Measurements from ENCODE around the gene NIPAL4. TPM values are rescaled to one million over a fixed set of nuclear protein-coding genes. Genes with fewer than 3 reads are reported as not detected.

NIPAL4 gene
- total RNA-seq, 4 donors from 2014 or later, result 0.63 to 1.2 (median 0.84) TPM; not detected in 1

DNA sequence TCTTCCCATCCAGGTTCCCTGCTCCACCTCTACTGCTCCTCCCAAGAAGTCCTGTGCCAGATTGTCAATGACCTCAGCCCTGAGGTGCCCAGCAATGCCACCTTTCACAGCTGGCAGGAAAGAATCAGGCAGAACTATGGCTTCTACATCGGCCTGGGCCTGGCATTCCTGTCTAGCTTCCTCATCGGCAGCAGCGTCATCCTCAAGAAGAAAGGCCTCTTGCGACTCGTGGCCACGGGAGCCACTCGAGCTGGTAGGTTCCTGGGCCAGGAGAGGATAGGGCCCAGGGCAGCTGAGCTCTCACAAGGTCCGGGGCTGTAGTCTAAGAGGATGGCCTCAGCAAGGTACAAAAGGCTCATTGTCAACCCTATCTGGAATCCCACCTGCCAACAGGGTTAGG lies 3.1 kb downstream of the NIPAL4 start:
- ATAC-seq (ENCODE audit: low FRiP score) (no peak), DNase-seq (ENCODE audit: low spot score) (no peak)
- TF ChIP-seq, protein P1, sequence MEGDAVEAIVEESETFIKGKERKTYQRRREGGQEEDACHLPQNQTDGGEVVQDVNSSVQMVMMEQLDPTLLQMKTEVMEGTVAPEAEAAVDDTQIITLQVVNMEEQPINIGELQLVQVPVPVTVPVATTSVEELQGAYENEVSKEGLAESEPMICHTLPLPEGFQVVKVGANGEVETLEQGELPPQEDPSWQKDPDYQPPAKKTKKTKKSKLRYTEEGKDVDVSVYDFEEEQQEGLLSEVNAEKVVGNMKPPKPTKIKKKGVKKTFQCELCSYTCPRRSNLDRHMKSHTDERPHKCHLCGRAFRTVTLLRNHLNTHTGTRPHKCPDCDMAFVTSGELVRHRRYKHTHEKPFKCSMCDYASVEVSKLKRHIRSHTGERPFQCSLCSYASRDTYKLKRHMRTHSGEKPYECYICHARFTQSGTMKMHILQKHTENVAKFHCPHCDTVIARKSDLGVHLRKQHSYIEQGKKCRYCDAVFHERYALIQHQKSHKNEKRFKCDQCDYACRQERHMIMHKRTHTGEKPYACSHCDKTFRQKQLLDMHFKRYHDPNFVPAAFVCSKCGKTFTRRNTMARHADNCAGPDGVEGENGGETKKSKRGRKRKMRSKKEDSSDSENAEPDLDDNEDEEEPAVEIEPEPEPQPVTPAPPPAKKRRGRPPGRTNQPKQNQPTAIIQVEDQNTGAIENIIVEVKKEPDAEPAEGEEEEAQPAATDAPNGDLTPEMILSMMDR (IDR thresholded peaks at IDR 0.05), result no peak

DNA sequence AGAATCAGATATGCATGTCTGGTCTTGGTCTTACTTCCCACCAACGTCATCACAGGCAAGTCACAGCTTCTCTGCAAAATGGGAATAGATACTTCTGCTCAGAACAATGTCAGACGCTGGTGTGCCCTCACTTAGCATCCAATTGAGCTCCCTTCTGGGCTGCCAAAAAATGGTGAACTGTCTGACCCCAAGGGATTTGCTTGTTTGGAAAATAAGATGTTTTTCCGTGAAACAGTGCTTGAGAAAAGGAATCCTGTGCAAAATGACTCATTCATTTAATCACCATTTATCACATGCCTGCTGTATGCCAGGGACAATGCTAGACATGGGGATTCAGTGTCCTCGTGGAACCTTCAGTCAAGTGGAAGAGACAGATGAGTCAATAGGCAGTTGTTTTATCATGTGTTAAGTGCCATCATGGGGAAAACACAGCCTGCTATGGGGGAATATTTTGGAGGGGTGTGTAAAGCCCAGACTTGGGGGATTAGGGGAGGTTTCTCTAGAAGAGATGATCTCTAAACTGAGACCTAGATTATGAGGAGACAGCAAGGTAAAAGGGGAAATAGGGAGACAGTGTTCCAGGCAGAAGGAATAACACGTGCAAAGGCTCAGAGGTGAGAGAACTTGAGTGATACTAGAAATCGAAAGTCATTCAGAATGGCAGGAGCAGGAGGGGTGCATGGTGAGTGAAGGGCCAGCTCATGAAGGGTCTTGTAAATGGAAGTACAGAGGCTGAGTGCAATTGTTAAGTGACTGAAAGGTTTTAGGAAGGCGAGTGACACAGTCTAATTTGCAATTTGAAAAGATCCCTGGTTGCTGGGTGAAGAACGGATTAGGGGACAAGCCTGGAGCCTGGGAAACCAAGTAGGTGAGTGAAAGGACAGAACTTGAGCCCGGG lies 3.9 kb downstream of the NIPAL4 start:
- ATAC-seq (ENCODE audit: low FRiP score), result no peak
- no peak for DNase-seq (ENCODE audit: low spot score)
- TF ChIP-seq, protein P1 (IDR thresholded peaks at IDR 0.05), result no peak

DNA sequence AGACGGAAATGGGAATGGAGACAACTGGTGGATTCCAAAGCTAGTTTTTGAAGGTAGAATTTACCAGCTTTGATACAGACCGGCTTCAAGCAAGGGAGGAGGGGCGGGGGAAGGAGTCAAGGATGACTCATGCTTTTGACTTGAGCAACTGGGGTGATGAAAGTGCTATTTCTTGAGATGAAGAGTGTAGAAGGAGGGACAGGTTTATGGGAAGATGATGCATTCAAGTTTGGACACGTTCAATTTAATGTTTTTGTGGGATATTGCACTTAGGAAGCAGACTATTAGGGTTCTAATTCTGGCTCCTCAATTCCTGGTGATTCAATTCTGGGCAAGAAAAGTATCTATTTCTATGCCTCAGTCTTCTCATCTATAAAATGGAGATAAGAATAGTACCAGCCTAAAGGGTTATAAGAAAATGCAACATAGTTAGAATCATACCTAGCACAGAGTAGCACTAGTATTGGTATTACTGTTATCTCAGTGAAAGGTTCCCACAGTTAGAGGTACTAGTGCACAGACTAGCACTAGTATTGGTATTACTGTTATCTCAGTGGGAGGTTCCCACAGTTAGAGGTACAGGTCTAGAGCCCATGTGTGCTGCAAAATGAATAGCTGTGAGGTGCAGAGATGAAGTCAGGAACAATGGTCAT lies 4.6 kb downstream of the NIPAL4 start:
- ATAC-seq (ENCODE audit: low FRiP score) (peak; percentile 86), DNase-seq (ENCODE audit: low spot score) (peak; percentile 47)
- TF ChIP-seq, protein P1 (IDR thresholded peaks at IDR 0.05), result no peak

DNA sequence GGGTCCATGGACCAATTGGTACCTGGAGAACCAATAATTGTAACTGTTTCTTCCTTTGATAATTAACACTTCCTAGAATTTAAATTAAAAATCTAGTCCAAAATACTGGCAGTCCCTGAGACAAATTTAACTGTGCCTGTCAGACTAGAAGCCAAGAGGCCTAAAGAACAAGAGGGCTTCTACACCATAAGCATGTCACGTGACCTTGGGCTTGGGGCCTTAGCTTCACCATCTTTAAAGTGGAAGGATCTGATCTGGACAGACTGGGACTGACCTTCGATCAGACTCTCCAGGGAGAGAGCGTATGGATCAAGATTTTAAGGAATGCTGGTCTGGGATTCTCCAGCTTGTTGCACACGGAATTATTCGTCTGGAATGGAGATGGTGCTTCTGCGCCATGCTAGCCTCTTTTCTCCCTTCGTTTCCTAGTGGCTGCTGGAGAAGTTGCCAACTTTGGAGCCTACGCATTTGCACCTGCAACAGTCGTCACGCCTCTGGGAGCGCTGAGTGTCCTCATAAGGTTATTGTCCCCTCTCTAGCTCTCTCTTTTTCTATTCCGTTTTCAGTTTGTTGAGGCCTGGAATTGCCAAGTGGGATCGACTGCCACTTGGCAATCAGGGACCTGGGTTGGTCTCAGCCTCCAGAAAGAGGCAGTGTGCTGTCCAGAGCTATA lies 8.4 kb downstream of the NIPAL4 start:
- TF ChIP-seq, protein P1 (IDR thresholded peaks at IDR 0.05), result no peak
- DNase-seq (ENCODE audit: low spot score), result no peak
- ATAC-seq (ENCODE audit: low FRiP score), result no peak

DNA sequence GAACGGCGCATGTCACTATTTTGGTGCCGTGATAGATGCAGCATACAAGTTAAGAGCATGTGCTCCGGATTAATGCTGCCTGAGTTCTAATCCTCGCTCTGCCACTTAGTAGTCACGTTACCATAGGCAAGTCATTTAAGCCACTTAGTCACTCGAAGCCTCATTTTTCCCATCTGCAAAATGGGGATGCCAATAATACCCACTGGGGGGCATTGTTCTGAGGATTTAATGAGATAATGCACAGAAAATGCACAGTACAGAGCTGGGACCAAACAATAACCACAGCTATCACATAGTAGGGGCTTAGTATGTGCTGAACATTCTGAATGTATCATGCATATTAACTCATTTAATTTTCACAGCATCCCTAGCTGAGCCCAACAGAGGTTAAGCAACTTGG lies 9.1 kb downstream of the NIPAL4 start:
- TF ChIP-seq, protein P1 (IDR thresholded peaks at IDR 0.05), result no peak
- DNase-seq (ENCODE audit: low spot score), result no peak
- ATAC-seq (ENCODE audit: low FRiP score), result no peak

DNA sequence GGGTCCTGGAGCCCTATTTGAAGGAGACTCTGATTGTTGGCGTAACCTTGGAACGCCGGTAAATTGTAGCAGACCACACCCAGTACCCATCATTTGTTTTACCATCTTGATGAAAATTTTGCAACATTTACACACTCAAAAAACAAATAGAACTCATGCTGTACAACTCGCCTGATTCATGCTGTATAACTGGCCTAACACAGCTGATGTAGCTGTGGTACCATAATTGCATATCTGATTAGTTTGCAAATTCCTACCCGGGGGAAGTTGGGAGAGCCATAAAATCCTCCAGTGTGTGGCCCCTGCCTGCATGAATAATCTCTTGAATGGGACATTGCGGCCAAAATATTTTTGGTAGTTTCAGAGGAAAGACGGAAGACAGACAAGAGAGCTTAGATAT lies 9.7 kb downstream of the NIPAL4 start:
- ATAC-seq (ENCODE audit: low FRiP score) (no peak), DNase-seq (ENCODE audit: low spot score) (no peak)
- TF ChIP-seq, protein P1 (IDR thresholded peaks at IDR 0.05), result no peak
